ENCODE results near the gene RNU6-1. TPM values are rescaled to one million over a fixed set of nuclear protein-coding genes. Genes with fewer than 3 reads are reported as not detected.
A peak's percentile ranks its signal among the peaks of the same experiment; 100 is the strongest.

RNU6-1 gene
- not detected for total RNA-seq (2021; ENCODE audit: unreplicated experiment)
- polyA plus RNA-seq (2012; ENCODE audit: insufficient read length), result not detected
- not detected for Bru-seq, nascent RNA
- not detected for BruChase-seq, experiment 1, labeled RNA remaining after a 2-hour chase
- BruChase-seq, experiment 2, labeled RNA remaining after a 6-hour chase, result not detected
- long read RNA-seq, result 0 reads

DNA sequence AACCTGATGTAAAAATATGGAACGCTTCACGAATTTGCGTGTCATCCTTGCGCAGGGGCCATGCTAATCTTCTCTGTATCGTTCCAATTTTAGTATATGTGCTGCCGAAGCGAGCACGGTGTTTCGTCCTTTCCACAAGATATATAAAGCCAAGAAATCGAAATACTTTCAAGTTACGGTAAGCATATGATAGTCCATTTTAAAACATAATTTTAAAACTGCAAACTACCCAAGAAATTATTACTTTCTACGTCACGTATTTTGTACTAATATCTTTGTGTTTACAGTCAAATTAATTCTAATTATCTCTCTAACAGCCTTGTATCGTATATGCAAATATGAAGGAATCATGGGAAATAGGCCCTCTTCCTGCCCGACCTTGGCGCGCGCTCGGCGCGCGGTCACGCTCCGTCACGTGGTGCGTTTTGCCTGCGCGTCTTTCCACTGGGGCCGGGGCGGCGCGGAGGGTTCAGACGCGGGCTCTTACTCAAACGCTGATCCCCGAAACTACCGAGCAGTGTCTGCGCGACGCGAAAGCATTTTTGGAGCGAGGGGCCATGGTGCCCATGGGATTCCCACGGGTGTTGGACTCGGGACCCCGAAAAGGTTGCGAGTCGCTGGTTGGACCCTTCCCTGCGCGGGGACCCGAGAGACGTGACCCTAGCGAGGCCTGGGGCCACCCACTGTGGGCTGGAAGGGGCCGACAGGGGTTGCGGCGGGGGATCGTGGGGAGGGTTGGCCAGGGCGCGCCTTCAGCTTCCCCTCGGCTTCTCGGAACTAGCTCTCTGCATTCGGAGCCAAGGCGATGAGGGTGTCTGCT lies at the start of gene RNU6-1:
TSS of gene RNU6-1 (minus strand) at position 117 of the 820 bp plus-strand sequence.
- no peaks in the 10 kb centered on the region for H3K36me3 ChIP-seq (ENCODE audit: control insufficient read depth, insufficient read depth, low read length)
- H3K9me3 ChIP-seq (ENCODE audit: control insufficient read depth, insufficient read depth, low read depth, low read length), result no peaks in the 10 kb centered on the region
- H3K4me1 ChIP-seq (ENCODE audit: control insufficient read depth, insufficient read depth, low read length), result peaks cover 74% of the 10 kb centered on the region
- no peaks in the 10 kb centered on the region for H3K27me3 ChIP-seq (ENCODE audit: control insufficient read depth, insufficient read depth, low read length)
- ATAC-seq (peak; percentile 84), DNase-seq (ENCODE audit: low read depth, low spot score) (peak; percentile 88)
- TF ChIP-seq POLR2AphosphoS5 (IDR thresholded peaks at IDR 0.05; ENCODE audit: low read depth, low read length), result peak; percentile 86
- 0 out of 2 replicates have a peak, but pooled peaks have one; percentile 24 for TF ChIP-seq TCF7L2 (IDR thresholded peaks at IDR 0.05; ENCODE audit: low read depth, low read length)
- TF ChIP-seq SIN3A (IDR thresholded peaks at IDR 0.05; ENCODE audit: borderline replicate concordance, insufficient read depth, low read depth, low read length), result no peak; the same call in 1 of the 2 replicates
- TF ChIP-seq, protein P1, sequence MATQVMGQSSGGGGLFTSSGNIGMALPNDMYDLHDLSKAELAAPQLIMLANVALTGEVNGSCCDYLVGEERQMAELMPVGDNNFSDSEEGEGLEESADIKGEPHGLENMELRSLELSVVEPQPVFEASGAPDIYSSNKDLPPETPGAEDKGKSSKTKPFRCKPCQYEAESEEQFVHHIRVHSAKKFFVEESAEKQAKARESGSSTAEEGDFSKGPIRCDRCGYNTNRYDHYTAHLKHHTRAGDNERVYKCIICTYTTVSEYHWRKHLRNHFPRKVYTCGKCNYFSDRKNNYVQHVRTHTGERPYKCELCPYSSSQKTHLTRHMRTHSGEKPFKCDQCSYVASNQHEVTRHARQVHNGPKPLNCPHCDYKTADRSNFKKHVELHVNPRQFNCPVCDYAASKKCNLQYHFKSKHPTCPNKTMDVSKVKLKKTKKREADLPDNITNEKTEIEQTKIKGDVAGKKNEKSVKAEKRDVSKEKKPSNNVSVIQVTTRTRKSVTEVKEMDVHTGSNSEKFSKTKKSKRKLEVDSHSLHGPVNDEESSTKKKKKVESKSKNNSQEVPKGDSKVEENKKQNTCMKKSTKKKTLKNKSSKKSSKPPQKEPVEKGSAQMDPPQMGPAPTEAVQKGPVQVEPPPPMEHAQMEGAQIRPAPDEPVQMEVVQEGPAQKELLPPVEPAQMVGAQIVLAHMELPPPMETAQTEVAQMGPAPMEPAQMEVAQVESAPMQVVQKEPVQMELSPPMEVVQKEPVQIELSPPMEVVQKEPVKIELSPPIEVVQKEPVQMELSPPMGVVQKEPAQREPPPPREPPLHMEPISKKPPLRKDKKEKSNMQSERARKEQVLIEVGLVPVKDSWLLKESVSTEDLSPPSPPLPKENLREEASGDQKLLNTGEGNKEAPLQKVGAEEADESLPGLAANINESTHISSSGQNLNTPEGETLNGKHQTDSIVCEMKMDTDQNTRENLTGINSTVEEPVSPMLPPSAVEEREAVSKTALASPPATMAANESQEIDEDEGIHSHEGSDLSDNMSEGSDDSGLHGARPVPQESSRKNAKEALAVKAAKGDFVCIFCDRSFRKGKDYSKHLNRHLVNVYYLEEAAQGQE (IDR thresholded peaks at IDR 0.05; ENCODE audit: insufficient read depth in 1 of 2, low read depth in 2 of 2, low read length in 1 of 2), result no peak
- TF ChIP-seq, protein P2, sequence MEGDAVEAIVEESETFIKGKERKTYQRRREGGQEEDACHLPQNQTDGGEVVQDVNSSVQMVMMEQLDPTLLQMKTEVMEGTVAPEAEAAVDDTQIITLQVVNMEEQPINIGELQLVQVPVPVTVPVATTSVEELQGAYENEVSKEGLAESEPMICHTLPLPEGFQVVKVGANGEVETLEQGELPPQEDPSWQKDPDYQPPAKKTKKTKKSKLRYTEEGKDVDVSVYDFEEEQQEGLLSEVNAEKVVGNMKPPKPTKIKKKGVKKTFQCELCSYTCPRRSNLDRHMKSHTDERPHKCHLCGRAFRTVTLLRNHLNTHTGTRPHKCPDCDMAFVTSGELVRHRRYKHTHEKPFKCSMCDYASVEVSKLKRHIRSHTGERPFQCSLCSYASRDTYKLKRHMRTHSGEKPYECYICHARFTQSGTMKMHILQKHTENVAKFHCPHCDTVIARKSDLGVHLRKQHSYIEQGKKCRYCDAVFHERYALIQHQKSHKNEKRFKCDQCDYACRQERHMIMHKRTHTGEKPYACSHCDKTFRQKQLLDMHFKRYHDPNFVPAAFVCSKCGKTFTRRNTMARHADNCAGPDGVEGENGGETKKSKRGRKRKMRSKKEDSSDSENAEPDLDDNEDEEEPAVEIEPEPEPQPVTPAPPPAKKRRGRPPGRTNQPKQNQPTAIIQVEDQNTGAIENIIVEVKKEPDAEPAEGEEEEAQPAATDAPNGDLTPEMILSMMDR (IDR thresholded peaks at IDR 0.05), result no peak
- CTCF ChIA-PET, result interaction anchor here (0.7 kb wide), 1 partner anchor 413 kb away, joined by 7 read pairs; no protein-coding TSS in a partner anchor
- H3K27ac ChIP-seq (ENCODE audit: low read length), result peak within 1 kb of the TSS; percentile 89
- H3K4me3 ChIP-seq (ENCODE audit: low read depth in 2 of 2, low read length in 2 of 2), result peak within 1 kb of the TSS; percentile 81 to 85
- BruUV-seq (replicated peaks), result no TSS peak
- intact Hi-C loops (cut with micrococcal nuclease; ENCODE audit: unreplicated experiment), result loop anchor here (5.0 to 10.0 kb wide), 3 partner anchors 318 to 595 kb away; partner anchors contain the start of gene C15orf61
- in situ Hi-C loops (cut with HindIII; ENCODE audit: low pct_unique_long_range_greater_than_20kb, low sequenced_read_pairs), result no loop called here
- POLR2A ChIA-PET, result interaction anchor here (0.7 kb wide), 2 partner anchors 11 to 710 kb away, joined by 4 to 7 read pairs; no protein-coding TSS in a partner anchor

DNA sequence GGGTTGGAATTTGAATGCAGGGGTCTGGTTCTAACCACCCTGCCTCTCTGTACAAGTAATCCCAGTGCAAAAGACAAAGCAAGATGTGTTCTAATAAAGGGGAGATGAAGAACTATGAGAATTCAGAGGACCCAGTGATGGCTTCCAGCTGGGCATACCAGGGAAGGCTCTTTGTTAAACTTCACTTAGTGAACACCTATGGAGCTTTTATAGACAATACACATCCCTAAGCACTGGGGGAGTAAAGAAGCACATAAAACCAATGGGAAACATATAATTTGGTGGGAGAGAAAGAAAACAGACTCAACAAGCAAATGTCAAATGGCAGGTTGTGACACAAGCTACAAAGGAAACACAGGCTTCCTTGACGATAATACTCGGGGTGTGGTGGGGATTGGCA lies 47.9 kb upstream of the RNU6-1 start:
- DNase-seq (ENCODE audit: low read depth, low spot score), result no peak
- no TSS peak for BruUV-seq (replicated peaks)
- intact Hi-C loops (cut with micrococcal nuclease; ENCODE audit: unreplicated experiment), result no loop called here
- no peaks in the 10 kb centered on the region for H3K9me3 ChIP-seq (ENCODE audit: control insufficient read depth, insufficient read depth, low read depth, low read length)
- in situ Hi-C loops (cut with HindIII; ENCODE audit: low pct_unique_long_range_greater_than_20kb, low sequenced_read_pairs), result no loop called here
- ChIA-PET CTCF (no interaction called here), POLR2A (interaction anchor here (0.6 kb wide), 1 partner anchor 147 kb away, joined by 3 read pairs; no protein-coding TSS in a partner anchor)
- no peaks in the 10 kb centered on the region for H3K27me3 ChIP-seq (ENCODE audit: control insufficient read depth, insufficient read depth, low read length)
- peaks cover 31% of the 10 kb centered on the region for H3K4me1 ChIP-seq (ENCODE audit: control insufficient read depth, insufficient read depth, low read length)
- H3K36me3 ChIP-seq (ENCODE audit: control insufficient read depth, insufficient read depth, low read length), result no peaks in the 10 kb centered on the region
- peak overlapping the region; percentile 69; the same call in 1 of the 2 replicates for H3K27ac ChIP-seq (ENCODE audit: low read length)
- H3K4me3 ChIP-seq (ENCODE audit: low read depth in 2 of 2, low read length in 2 of 2), result no peak overlapping the region
- TF ChIP-seq, protein P2 (IDR thresholded peaks at IDR 0.05), result no peak
- TF ChIP-seq POLR2AphosphoS5 (IDR thresholded peaks at IDR 0.05; ENCODE audit: low read depth, low read length) (no peak), TCF7L2 (IDR thresholded peaks at IDR 0.05; ENCODE audit: low read depth, low read length) (no peak)
- TF ChIP-seq, protein P1 (IDR thresholded peaks at IDR 0.05; ENCODE audit: insufficient read depth in 1 of 2, low read depth in 2 of 2, low read length in 1 of 2), result no peak
- no peak for ATAC-seq
